K562 (cell line): Measurements from ENCODE around the gene LASP1NB.
A peak's percentile ranks its signal among the peaks of the same experiment; 100 is the strongest.

Experiments
- BCOR ChIP-seq: fragments of 450-650 bp; IDR thresholded peaks from 2 replicates; pipeline ENCODE4 v1.6.1; 2016
- HDAC2 ChIP-seq: fragments of 450-650 bp; IDR thresholded peaks from 2 replicates; pipeline ENCODE4 v1.6.1; 2016; ENCODE audit warnings: mild to moderate bottlenecking
- HNRNPL ChIP-seq: fragments of 200-400 bp; formaldehyde crosslinking; IDR thresholded peaks from 2 replicates; pipeline ENCODE4 v1.6.1; 2017; ENCODE audit warnings: low read depth, mild to moderate bottlenecking, low read length
- LCOR ChIP-seq: sonication (generic); formaldehyde crosslinking; IDR thresholded peaks from 2 replicates; pipeline ENCODE4 v1.8.0; 2022; ENCODE audit warnings: mild to moderate bottlenecking, missing genetic modification reagents
- NRF1 ChIP-seq, 2 experiments: fragments of 450-650 bp; IDR thresholded peaks in 1 of 2; conservative IDR thresholded peaks in 1 of 2; 2 replicates each; pipeline ENCODE4 v1.6.1; 2014; ENCODE audit warnings: mild to moderate bottlenecking in 2 of 2
- PCBP2 ChIP-seq: fragments of 200-400 bp; formaldehyde crosslinking; IDR thresholded peaks from 2 replicates; pipeline ENCODE4 v1.6.1; 2018; ENCODE audit warnings: low read length, low read depth, mild to moderate bottlenecking, moderate library complexity; ENCODE audit not compliant: poor library complexity, severe bottlenecking
- PHB2 ChIP-seq: fragments of 450-650 bp; IDR thresholded peaks from 2 replicates; pipeline ENCODE4 v1.6.1; 2017; ENCODE audit warnings: low read depth
- POLR2AphosphoS5 ChIP-seq: IDR thresholded peaks from 2 replicates; pipeline ENCODE4 v1.6.1; 2011; ENCODE audit warnings: mild to moderate bottlenecking, low read depth, low read length, moderate library complexity; ENCODE audit not compliant: control insufficient read depth, insufficient read depth
- RHOXF2B ChIP-seq: fragments of 250-450 bp; sonication (Bioruptor Pico); conservative IDR thresholded peaks from 2 replicates; pipeline ENCODE4 v1.5.1; 2021
- SNIP1 ChIP-seq: fragments of 450-650 bp; IDR thresholded peaks from 2 replicates; pipeline ENCODE4 v1.7.1; 2017; ENCODE audit warnings: low read depth, mild to moderate bottlenecking
- SREBF1 ChIP-seq: fragments of 150-350 bp; IDR thresholded peaks from 2 replicates; pipeline ENCODE4 v1.6.1; 2014; ENCODE audit warnings: antibody characterized with exemption, low read depth, low read length, borderline replicate concordance
- STAT5A ChIP-seq: IDR thresholded peaks from 2 replicates; pipeline ENCODE4 v1.6.1; 2012; ENCODE audit warnings: low read length, inconsistent platforms, borderline replicate concordance
- TCFL5 ChIP-seq: fragments of 250-450 bp; sonication (Bioruptor Pico); conservative IDR thresholded peaks from 2 replicates; pipeline ENCODE4 v1.6.1; 2021; ENCODE audit warnings: mild to moderate bottlenecking, moderate library complexity, matching md5 sums
- TFAM ChIP-seq: fragments of 250-450 bp; sonication (Bioruptor Pico); conservative IDR thresholded peaks from 2 replicates; pipeline ENCODE4 v1.5.0; 2021; ENCODE audit warnings: mild to moderate bottlenecking, moderate library complexity
- ZNF175 ChIP-seq: fragments of 200-800 bp; sonication (Bioruptor generic); IDR thresholded peaks from 2 replicates; pipeline ENCODE4 v1.6.1; 2016; ENCODE audit warnings: low read depth, mild to moderate bottlenecking, missing genetic modification characterization, missing compliant biosample characterization
- ZNF316 ChIP-seq: fragments of 450-650 bp; IDR thresholded peaks from 2 replicates; pipeline ENCODE4 v1.6.1; 2016
- ZNF41 ChIP-seq: fragments of 250-450 bp; sonication (Bioruptor Pico); conservative IDR thresholded peaks from 2 replicates; pipeline ENCODE4 v1.4.0; 2020; ENCODE audit warnings: mild to moderate bottlenecking
- TF ChIP-seq, protein P1 (sequence below): IDR thresholded peaks from 2 replicates; pipeline ENCODE4 v1.6.1; 2011; ENCODE audit not compliant: insufficient read length; ENCODE audit errors: extremely low read depth
- TF ChIP-seq, protein P2 (sequence below), 2 experiments: fragments of 450-650 bp; formaldehyde crosslinking in 1 of 2; IDR thresholded peaks; 2 replicates each; pipeline versions ENCODE4 v1.4.0 to v1.6.1; 2014 to 2020; ENCODE audit warnings: mild to moderate bottlenecking in 2 of 2, borderline replicate concordance in 1 of 2, low read depth in 1 of 2
- TF ChIP-seq, protein P3 (sequence below): fragments of 450-650 bp; IDR thresholded peaks from one replicate; pipeline ENCODE4 v1.6.1; 2018; ENCODE audit warnings: mild to moderate bottlenecking, moderate library complexity; ENCODE audit not compliant: partially characterized antibody

Gene LASP1NB

DNA sequence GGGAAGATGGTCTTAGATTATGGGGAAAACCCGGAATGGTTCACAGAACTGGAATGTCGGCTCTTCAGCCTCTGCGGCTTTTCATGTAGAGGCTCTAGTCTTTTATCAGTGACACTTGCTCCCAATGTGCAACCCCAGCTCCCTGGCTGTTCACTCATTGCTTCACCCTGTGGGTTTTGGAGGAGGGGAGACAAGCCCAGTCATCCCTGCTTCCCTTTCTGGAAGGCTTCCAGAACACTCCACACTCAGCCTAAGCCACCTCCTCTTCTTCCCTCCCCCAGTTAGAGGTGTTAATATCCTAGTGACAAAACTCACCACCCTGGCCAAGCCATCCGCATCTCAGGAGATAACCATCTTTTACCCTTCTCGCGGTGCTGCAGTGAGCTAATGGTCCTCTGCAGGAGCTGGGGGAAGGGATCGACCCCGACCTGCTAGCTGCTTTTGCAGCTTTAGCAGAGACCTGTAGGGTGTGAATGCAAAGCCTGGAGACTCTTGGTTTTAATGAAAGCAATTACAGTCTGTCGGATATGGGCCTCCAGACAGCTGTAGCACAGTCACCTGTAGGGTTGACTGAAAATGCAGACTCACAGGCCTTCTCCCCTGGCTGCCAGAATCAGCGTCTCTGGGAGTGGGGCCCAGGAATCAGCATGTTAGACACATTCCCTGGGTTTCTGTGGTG lies 24.3 kb upstream of the LASP1NB start (continued):
- TF ChIP-seq, protein P1, sequence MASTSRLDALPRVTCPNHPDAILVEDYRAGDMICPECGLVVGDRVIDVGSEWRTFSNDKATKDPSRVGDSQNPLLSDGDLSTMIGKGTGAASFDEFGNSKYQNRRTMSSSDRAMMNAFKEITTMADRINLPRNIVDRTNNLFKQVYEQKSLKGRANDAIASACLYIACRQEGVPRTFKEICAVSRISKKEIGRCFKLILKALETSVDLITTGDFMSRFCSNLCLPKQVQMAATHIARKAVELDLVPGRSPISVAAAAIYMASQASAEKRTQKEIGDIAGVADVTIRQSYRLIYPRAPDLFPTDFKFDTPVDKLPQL, result no peak
- TF ChIP-seq PCBP2 (no peak), HDAC2 (peak; percentile 69; the same call in 1 of the 2 replicates), PHB2 (no peak), SREBF1 (no peak), HNRNPL (no peak), TFAM (CRISPR knock-in tag) (no peak), POLR2AphosphoS5 (no peak), SNIP1 (no peak), ZNF41 (CRISPR knock-in tag) (no peak), LCOR (CRISPR knock-in tag) (no peak), NRF1 (conservative IDR thresholded peaks at IDR 0.05 in 1 of 2, IDR thresholded peaks at IDR 0.05 in 1 of 2) (peak in 1 of 2 experiments; percentile 55; a peak in 3 of 4 replicates), BCOR (no peak), ZNF316 (0 out of 2 replicates have a peak, but pooled peaks have one; percentile 1), TCFL5 (CRISPR knock-in tag) (no peak), STAT5A (no peak), ZNF175 (CRISPR knock-in tag) (no peak), RHOXF2B (CRISPR knock-in tag) (no peak)
- TF ChIP-seq, protein P2, sequence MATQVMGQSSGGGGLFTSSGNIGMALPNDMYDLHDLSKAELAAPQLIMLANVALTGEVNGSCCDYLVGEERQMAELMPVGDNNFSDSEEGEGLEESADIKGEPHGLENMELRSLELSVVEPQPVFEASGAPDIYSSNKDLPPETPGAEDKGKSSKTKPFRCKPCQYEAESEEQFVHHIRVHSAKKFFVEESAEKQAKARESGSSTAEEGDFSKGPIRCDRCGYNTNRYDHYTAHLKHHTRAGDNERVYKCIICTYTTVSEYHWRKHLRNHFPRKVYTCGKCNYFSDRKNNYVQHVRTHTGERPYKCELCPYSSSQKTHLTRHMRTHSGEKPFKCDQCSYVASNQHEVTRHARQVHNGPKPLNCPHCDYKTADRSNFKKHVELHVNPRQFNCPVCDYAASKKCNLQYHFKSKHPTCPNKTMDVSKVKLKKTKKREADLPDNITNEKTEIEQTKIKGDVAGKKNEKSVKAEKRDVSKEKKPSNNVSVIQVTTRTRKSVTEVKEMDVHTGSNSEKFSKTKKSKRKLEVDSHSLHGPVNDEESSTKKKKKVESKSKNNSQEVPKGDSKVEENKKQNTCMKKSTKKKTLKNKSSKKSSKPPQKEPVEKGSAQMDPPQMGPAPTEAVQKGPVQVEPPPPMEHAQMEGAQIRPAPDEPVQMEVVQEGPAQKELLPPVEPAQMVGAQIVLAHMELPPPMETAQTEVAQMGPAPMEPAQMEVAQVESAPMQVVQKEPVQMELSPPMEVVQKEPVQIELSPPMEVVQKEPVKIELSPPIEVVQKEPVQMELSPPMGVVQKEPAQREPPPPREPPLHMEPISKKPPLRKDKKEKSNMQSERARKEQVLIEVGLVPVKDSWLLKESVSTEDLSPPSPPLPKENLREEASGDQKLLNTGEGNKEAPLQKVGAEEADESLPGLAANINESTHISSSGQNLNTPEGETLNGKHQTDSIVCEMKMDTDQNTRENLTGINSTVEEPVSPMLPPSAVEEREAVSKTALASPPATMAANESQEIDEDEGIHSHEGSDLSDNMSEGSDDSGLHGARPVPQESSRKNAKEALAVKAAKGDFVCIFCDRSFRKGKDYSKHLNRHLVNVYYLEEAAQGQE (IDR thresholded peaks at IDR 0.05; ENCODE audit: borderline replicate concordance), result peak; percentile 26; the same call in 1 of the 2 replicates
- TF ChIP-seq, protein P2 (CRISPR knock-in tag; IDR thresholded peaks at IDR 0.05; ENCODE audit: low read depth), result no peak
- TF ChIP-seq, protein P3, sequence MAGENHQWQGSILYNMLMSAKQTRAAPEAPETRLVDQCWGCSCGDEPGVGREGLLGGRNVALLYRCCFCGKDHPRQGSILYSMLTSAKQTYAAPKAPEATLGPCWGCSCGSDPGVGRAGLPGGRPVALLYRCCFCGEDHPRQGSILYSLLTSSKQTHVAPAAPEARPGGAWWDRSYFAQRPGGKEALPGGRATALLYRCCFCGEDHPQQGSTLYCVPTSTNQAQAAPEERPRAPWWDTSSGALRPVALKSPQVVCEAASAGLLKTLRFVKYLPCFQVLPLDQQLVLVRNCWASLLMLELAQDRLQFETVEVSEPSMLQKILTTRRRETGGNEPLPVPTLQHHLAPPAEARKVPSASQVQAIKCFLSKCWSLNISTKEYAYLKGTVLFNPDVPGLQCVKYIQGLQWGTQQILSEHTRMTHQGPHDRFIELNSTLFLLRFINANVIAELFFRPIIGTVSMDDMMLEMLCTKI, result no peak
